A673 (cell line): ENCODE measurements around the gene SH3RF2. TPM values are rescaled to one million over a fixed set of nuclear protein-coding genes. Genes with fewer than 3 reads are reported as not detected.

Experiments
- BruUV-seq: library from RNA; stranded (reverse); fragments of 400-500 nt; replicated peaks from 2 replicates; lab custom pipeline; 2021; lab: Mats Ljungman, UMichigan
- CTCF ChIA-PET: fragments of 300-600 bp; sonication (Branson Sonifier 250); formaldehyde crosslinking; loops from one replicate; lab custom pipeline; 2022; ENCODE audit warnings: antibody characterized with exemption; lab: Charles Lee
- POLR2A ChIA-PET: fragments of 300-600 bp; sonication (Branson Sonifier 250); formaldehyde crosslinking; loops from one replicate; lab custom pipeline; 2022; ENCODE audit warnings: antibody characterized with exemption; ENCODE audit not compliant: low non-redundant PET; lab: Charles Lee
- DNase-seq: peaks from one replicate; pipeline ENCODE4 v3.0.0-alpha.2; 2015; ENCODE audit warnings: low spot score
- H3K27ac ChIP-seq: fragments of 200-600 bp; sonication (generic); 2 replicates; pipeline ENCODE4 v1.5.1; 2016; ENCODE audit warnings: mixed run types, low read depth, mild to moderate bottlenecking, mixed read lengths, antibody characterized with exemption, low read length; ENCODE audit not compliant: poor library complexity, severe bottlenecking
- H3K27me3 ChIP-seq: fragments of 200-600 bp; sonication (generic); replicated peaks from 2 replicates; pipeline ENCODE4 v1.6.1; 2017; ENCODE audit warnings: mixed run types, low read depth, mild to moderate bottlenecking, mixed read lengths, antibody characterized with exemption, low read length; ENCODE audit not compliant: insufficient read depth, poor library complexity
- H3K36me3 ChIP-seq: fragments of 200-600 bp; sonication (generic); 2 replicates; pipeline ENCODE4 v1.6.1; 2016; ENCODE audit warnings: mixed run types, mild to moderate bottlenecking, mixed read lengths, antibody characterized with exemption, low read length; ENCODE audit not compliant: insufficient read depth, poor library complexity, severe bottlenecking
- H3K4me1 ChIP-seq: fragments of 200-600 bp; sonication (generic); 2 replicates; pipeline ENCODE4 v1.6.1; 2017; ENCODE audit warnings: mixed run types, mild to moderate bottlenecking, mixed read lengths, antibody characterized with exemption, low read length; ENCODE audit not compliant: insufficient read depth, poor library complexity, severe bottlenecking
- H3K4me3 ChIP-seq: fragments of 200-600 bp; sonication (generic); 2 replicates; pipeline ENCODE4 v1.5.1; 2016; ENCODE audit warnings: low read depth, mixed run types, mild to moderate bottlenecking, mixed read lengths, low read length; ENCODE audit not compliant: poor library complexity, severe bottlenecking
- H3K9me3 ChIP-seq: fragments of 200-600 bp; sonication (generic); 2 replicates; pipeline ENCODE4 v1.6.1; 2016; ENCODE audit warnings: mixed run types, low read depth, mild to moderate bottlenecking, mixed read lengths, antibody characterized with exemption, low read length; ENCODE audit not compliant: poor library complexity, severe bottlenecking
- EZH2 ChIP-seq: fragments of 200-600 bp; sonication (generic); IDR thresholded peaks from 2 replicates; pipeline ENCODE4 v1.6.1; 2017; ENCODE audit warnings: borderline replicate concordance, low read depth, mild to moderate bottlenecking, mixed read lengths, antibody characterized with exemption, low read length; ENCODE audit not compliant: poor library complexity, severe bottlenecking
- intact Hi-C: fragments of 100-400 bp; cut with micrococcal nuclease; formaldehyde crosslinking; loops from one replicate; pipeline ENCODE4 v1.10.0; 2022; ENCODE audit not compliant: unreplicated experiment
- total RNA-seq: library from RNA; stranded (reverse); gene quantifications from 2 replicates; pipeline ENCODE4 v1.2.3, GENCODE V29; 2021
- TF ChIP-seq, protein P1 (sequence below): fragments of 300-800, 200-600 bp; sonication (generic); conservative IDR thresholded peaks from 2 replicates; pipeline ENCODE4 v1.5.1; 2017; ENCODE audit warnings: low read depth, mild to moderate bottlenecking, antibody characterized with exemption, low read length, moderate library complexity, mixed read lengths

SH3RF2 gene
- total RNA-seq, 1 experiment from 2014 or later = 21.1 TPM

DNA sequence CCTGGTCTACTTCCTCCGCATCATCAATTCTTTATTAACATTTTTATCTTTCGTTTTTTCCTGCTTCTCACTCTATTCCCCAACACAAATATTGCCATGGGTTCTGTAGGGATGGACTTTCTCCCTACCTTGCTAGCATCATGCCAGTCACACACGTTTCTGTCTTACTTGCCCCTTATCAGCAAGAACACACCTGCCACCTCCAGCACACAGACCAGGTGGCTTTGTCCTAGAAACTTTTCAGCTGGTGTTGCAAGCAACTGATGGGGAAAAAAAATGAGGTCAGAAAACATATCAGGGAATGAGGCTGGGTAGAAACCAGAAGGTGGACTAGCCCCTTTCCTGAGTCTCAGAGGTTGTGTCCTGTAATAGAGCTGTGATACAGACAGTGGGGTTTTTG lies 5.8 kb downstream of the SH3RF2 start:
- no peak overlapping the region for H3K27ac ChIP-seq
- no peak for DNase-seq
- H3K4me1 ChIP-seq = peaks cover 78% of the 10 kb centered on the region
- no peaks in the 10 kb centered on the region for H3K36me3 ChIP-seq
- no TSS peak for BruUV-seq
- no peaks in the 10 kb centered on the region for H3K9me3 ChIP-seq
- no peak overlapping the region for H3K4me3 ChIP-seq
- H3K27me3 ChIP-seq = no peaks in the 10 kb centered on the region
- TF ChIP-seq EZH2 = no peak
- TF ChIP-seq, protein P1, sequence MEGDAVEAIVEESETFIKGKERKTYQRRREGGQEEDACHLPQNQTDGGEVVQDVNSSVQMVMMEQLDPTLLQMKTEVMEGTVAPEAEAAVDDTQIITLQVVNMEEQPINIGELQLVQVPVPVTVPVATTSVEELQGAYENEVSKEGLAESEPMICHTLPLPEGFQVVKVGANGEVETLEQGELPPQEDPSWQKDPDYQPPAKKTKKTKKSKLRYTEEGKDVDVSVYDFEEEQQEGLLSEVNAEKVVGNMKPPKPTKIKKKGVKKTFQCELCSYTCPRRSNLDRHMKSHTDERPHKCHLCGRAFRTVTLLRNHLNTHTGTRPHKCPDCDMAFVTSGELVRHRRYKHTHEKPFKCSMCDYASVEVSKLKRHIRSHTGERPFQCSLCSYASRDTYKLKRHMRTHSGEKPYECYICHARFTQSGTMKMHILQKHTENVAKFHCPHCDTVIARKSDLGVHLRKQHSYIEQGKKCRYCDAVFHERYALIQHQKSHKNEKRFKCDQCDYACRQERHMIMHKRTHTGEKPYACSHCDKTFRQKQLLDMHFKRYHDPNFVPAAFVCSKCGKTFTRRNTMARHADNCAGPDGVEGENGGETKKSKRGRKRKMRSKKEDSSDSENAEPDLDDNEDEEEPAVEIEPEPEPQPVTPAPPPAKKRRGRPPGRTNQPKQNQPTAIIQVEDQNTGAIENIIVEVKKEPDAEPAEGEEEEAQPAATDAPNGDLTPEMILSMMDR = no peak
- ChIA-PET CTCF (no interaction called here), POLR2A (no interaction called here)
- intact Hi-C loops = no loop called here

DNA sequence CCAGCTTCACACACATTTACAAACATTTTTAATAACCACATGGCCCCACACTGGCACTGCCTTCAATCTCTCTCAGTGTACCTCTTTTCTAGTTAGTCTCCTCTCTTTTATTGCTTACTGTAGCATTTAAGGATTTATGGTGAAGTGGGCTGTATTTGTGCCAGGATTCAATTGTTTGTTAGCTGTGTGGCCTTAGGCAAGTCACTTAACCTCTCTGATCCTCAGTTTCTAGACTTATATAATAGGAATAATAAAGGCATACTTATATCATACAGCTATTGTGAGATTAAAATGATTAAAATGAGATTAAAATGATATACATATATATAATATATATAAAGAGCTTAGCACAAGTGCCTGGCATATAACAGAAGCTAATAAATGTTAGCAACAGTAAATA lies 6.4 kb downstream of the SH3RF2 start:
- ChIA-PET POLR2A (interaction anchor here (0.6 kb wide), 1 partner anchor 27 kb away, joined by 8 read pairs; no protein-coding TSS in a partner anchor), CTCF (no interaction called here)
- Histone ChIP-seq H3K27ac (no peak overlapping the region), H3K9me3 (no peaks in the 10 kb centered on the region), H3K4me1 (peaks cover 72% of the 10 kb centered on the region), H3K36me3 (no peaks in the 10 kb centered on the region), H3K4me3 (no peak overlapping the region), H3K27me3 (no peaks in the 10 kb centered on the region)
- no peak for DNase-seq
- intact Hi-C loops = no loop called here
- TF ChIP-seq EZH2 = no peak
- TF ChIP-seq, protein P1 = no peak
- no TSS peak for BruUV-seq

DNA sequence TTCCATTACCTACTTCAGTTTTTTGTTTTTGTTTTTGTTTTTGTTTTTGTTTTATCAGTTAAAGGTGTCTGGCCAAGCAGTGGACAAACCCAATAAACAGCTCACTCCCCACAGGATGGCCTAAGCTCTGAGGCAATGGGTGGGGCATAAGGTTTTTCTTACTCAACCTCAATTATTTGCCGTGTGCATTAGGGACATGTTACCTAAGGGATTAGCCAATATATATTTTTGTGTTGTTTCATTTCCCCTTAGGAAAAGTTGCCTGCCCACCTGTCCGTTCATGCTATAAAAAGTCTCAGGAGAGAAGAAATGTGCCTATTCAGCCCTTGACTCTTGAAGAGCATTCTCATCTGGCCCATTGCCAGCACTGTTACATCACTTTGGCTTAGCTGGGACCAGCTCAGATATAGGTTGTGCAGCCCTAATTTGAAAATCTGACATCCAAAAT lies 7.3 kb downstream of the SH3RF2 start:
- peaks cover 64% of the 10 kb centered on the region for H3K4me1 ChIP-seq
- H3K9me3 ChIP-seq = no peaks in the 10 kb centered on the region
- H3K36me3 ChIP-seq = no peaks in the 10 kb centered on the region
- intact Hi-C loops = no loop called here
- H3K27me3 ChIP-seq = no peaks in the 10 kb centered on the region
- peak; percentile 74 for DNase-seq
- no peak overlapping the region for H3K27ac ChIP-seq
- ChIA-PET CTCF (interaction anchor here (0.6 kb wide), 1 partner anchor 40 kb away, joined by 4 read pairs; no protein-coding TSS in a partner anchor), POLR2A (interaction anchor here (0.7 to 0.9 kb wide), 2 partner anchors 13 to 60 kb away, joined by 3 to 4 read pairs; no protein-coding TSS in a partner anchor)
- no peak for TF ChIP-seq EZH2
- TF ChIP-seq, protein P1 = no peak
- BruUV-seq = no TSS peak
- H3K4me3 ChIP-seq = no peak overlapping the region
